C4-2B (cell line): ENCODE data around the gene NOP14.

ENCODE experiments used
- H3K27ac ChIP-seq: fragments of 450-650 bp; 2 replicates; pipeline ENCODE4 v1.5.1; 2017
- CTCF ChIP-seq: fragments of 450-650 bp; conservative IDR thresholded peaks from 2 replicates; pipeline ENCODE4 v1.5.1; 2017; ENCODE audit warnings: mild to moderate bottlenecking
- ZFX ChIP-seq: fragments of 450-650 bp; IDR thresholded peaks from 2 replicates; pipeline ENCODE4 v1.6.1; 2017

Gene NOP14

GRCh38 chr4:2943364-2944090 is 19.7 kb downstream of the NOP14 start:
- TF ChIP-seq ZFX (no peak), CTCF (no peak)

GRCh38 chr4:2942532-2943363 is 20.5 kb downstream of the NOP14 start:
- no peak overlapping the region for H3K27ac ChIP-seq
- TF ChIP-seq CTCF (no peak), ZFX (no peak)

More at GRCh38 chr4:2943364-2944090, 19.7 kb downstream of the NOP14 start:
- H3K27ac ChIP-seq: no peak overlapping the region

GRCh38 chr4:2942037-2942531 is 21.1 kb downstream of the NOP14 start:
- TF ChIP-seq ZFX: no peak
- no peak for TF ChIP-seq CTCF
- no peak overlapping the region for H3K27ac ChIP-seq

- H3K27ac ChIP-seq: no peak overlapping the region
- no peak for TF ChIP-seq ZFX
- TF ChIP-seq CTCF: no peak
Observed at GRCh38 chr4:2941138-2942036, 21.8 kb downstream of the NOP14 start.

- H3K27ac ChIP-seq: no peak overlapping the region
- TF ChIP-seq CTCF (no peak), ZFX (no peak)
Observed at GRCh38 chr4:2940267-2941137, 22.7 kb downstream of the NOP14 start.

GRCh38 chr4:2939383-2940243 is 23.6 kb downstream of the NOP14 start:
- no peak overlapping the region for H3K27ac ChIP-seq
- TF ChIP-seq CTCF (no peak), ZFX (no peak)
